Hematopoietic multipotent progenitor cell treated with erythropoietin and hydrocortisone succinate and interleukin-3 and kit ligand, for 6 days (in vitro differentiated cells): ENCODE measurements around the gene RUNX1.
A peak's percentile ranks its signal among the peaks of the same experiment; 100 is the strongest.

Experiments used
- DNase-seq: peaks from one replicate; pipeline ENCODE4 v3.0.0-alpha.2; 2015

The RUNX1 gene

GRCh38 chr21:35058058-35058457, 9.0 kb upstream of the RUNX1 start:
- no peak for DNase-seq

- no peak for DNase-seq
Observed at GRCh38 chr21:35057428-35057827, 8.3 kb upstream of the RUNX1 start.

- no peak for DNase-seq
Observed at GRCh38 chr21:35053356-35054096, 4.4 kb upstream of the RUNX1 start.

- DNase-seq: no peak
Observed at GRCh38 chr21:35052801-35053200, 3.7 kb upstream of the RUNX1 start.

GRCh38 chr21:35051287-35051818, 2.3 kb upstream of the RUNX1 start:
- DNase-seq: peak; percentile 97

GRCh38 chr21:35050348-35051286, 1.5 kb upstream of the RUNX1 start:
- no peak for DNase-seq

- DNase-seq: peak; percentile 82
Observed at GRCh38 chr21:35048183-35048601, 910 bp downstream of the RUNX1 start.

- DNase-seq: peak; percentile 48
Observed at GRCh38 chr21:35046880-35047229, 2.2 kb downstream of the RUNX1 start.

GRCh38 chr21:35046263-35046624, 2.9 kb downstream of the RUNX1 start:
- DNase-seq: peak; percentile 68

GRCh38 chr21:35045542-35046262, 3.4 kb downstream of the RUNX1 start:
- DNase-seq: no peak

GRCh38 chr21:35044770-35045541, 4.1 kb downstream of the RUNX1 start:
- DNase-seq: no peak

GRCh38 chr21:35044128-35044527, 5.0 kb downstream of the RUNX1 start:
- no peak for DNase-seq

GRCh38 chr21:35043549-35043948, 5.6 kb downstream of the RUNX1 start:
- no peak for DNase-seq

- DNase-seq: no peak
Observed at GRCh38 chr21:35042836-35043235, 6.3 kb downstream of the RUNX1 start.

GRCh38 chr21:35041881-35042280, 7.2 kb downstream of the RUNX1 start:
- DNase-seq: no peak

- DNase-seq: no peak
Observed at GRCh38 chr21:35041122-35041521, 8.0 kb downstream of the RUNX1 start.

GRCh38 chr21:35039595-35040289, 9.4 kb downstream of the RUNX1 start:
- DNase-seq: no peak

GRCh38 chr21:35038772-35039319, 10.3 kb downstream of the RUNX1 start:
- DNase-seq: no peak

- no peak for DNase-seq
Observed at GRCh38 chr21:35037384-35037765, 11.7 kb downstream of the RUNX1 start.

- DNase-seq: no peak
Observed at GRCh38 chr21:35036465-35037383, 12.4 kb downstream of the RUNX1 start.
